ENCODE data around the gene POP7.
A peak's percentile ranks its signal among the peaks of the same experiment; 100 is the strongest.
"Not testable (repeated sequence)": the region's sequence is repeated elsewhere in the genome, so short reads cannot be mapped to it uniquely, and the experiment has no call there.

POP7 gene

DNA sequence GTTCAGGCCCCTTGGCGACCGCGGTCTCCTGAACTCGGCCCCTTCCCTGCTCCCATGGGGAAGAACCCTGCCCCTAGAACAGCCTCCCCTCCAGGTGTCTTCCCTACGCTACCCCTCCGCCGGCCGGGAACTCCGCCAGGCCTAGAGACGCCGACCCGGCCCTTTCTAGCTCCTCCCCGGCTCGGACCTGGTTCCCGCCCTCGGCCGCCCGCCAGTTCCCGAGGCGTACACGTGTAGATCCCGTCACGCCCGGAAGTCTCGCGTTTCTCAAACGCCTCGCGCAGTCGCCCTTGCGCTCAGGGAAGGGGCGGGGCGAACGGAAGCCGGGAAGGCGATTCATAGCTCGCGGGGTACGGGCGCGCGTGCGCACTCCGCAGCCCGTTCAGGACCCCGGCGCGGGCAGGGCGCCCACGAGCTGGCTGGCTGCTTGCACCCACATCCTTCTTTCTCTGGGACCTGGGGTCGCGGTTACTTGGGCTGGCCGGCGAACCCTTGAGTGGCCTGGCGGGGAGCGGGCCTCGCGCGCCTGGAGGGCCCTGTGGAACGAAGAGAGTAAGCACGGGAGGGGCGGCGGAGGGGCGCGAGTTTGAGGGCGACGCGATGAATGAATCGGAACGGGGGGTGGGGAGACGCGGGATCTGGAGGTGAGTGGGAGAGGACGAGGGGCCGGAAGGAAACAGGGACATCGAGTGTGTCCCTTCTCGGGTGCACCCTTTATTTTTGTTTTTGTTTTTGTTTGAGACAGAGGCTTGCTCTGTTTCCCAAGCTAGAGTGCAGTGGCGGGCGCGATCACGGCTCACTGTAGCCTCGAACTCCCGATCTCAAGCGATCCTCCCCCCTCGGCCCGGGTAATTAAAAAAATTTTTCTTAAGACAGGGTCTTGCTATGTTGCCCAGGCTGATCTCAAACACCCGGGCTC is at the start of gene POP7:
Gene POP7, plus strand, starts transcription at position 369 of the 919 bp plus-strand sequence. CDS start 710 bp downstream, outside the sequence.
- TF ChIP-seq, protein P1, sequence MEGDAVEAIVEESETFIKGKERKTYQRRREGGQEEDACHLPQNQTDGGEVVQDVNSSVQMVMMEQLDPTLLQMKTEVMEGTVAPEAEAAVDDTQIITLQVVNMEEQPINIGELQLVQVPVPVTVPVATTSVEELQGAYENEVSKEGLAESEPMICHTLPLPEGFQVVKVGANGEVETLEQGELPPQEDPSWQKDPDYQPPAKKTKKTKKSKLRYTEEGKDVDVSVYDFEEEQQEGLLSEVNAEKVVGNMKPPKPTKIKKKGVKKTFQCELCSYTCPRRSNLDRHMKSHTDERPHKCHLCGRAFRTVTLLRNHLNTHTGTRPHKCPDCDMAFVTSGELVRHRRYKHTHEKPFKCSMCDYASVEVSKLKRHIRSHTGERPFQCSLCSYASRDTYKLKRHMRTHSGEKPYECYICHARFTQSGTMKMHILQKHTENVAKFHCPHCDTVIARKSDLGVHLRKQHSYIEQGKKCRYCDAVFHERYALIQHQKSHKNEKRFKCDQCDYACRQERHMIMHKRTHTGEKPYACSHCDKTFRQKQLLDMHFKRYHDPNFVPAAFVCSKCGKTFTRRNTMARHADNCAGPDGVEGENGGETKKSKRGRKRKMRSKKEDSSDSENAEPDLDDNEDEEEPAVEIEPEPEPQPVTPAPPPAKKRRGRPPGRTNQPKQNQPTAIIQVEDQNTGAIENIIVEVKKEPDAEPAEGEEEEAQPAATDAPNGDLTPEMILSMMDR (IDR thresholded peaks at IDR 0.05; ENCODE audit: low read depth, low read length), result no peak
- Histone ChIP-seq H3K27me3 (ENCODE audit: insufficient read depth, low read depth, severe bottlenecking) (peaks cover 2% of the 10 kb centered on the region), H3K36me3 (peaks cover 24% of the 10 kb centered on the region), H3K27ac (peak within 1 kb of the TSS; percentile 93), H3K9me3 (ENCODE audit: severe bottlenecking) (no peaks in the 10 kb centered on the region), H3K4me3 (ENCODE audit: low read depth, low read length) (peak within 1 kb of the TSS; percentile 63)
- DNase-seq, result peak; percentile 98

DNA sequence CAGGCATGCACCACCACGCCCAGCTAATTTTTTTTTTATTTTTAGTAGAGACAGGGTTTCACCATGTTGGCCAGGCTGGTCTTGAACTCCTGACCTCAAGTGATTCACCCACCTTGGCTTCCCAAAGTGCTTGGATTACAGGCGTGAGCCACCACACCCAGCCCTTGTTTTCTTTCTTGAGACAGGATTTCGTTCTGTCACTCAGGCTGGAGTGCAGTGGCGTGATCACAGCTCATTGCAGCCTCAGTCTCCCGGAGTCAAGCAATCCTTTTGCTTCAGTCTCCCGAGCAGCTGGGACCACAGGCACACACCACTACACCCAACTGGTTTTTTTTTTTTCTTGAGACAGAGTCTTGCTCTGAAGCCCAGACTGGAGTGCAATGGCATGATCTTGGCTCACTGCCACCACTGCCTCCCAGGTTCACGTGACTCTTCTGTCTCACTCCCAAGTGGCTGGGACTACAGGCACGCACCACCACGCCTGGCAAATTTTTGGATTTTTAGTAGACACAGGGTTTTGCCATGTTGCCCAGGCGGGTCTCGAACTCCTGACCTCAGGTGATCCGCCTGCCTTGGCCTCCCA is 43.6 kb upstream of the POP7 start:
- DNase-seq; H3K9me3 ChIP-seq (ENCODE audit: severe bottlenecking); H3K36me3 ChIP-seq; H3K27me3 ChIP-seq (ENCODE audit: insufficient read depth, low read depth, severe bottlenecking); H3K27ac ChIP-seq; H3K4me3 ChIP-seq (ENCODE audit: low read depth, low read length): not testable (repeated sequence)

DNA sequence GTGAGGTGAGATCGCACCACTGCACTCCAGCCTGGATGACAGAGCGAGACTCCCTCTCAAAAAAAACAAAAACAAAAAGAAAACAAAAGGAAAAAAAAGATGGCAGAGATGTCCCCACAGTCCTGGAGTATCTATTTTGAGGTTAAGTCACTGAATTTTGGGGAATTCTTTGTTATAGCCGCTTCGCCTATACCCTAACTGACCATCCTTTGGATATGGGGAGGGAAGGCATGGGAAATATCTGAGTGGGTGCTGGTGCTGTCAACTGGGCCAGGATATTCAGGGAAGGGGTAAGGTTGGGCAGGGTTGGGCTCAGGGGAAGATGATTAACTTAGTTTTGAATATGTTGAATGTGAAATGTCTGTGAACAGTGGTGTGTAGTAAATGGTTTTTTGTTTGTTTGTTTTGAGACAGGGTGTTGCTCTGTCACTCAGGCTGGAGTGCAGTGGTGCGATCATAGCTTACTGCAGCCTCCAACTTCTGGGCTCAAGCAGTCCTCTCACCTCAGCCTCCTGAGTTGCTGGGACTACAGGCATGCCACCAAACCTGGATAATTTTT is 40.7 kb upstream of the POP7 start:
- no peak overlapping the region for H3K27ac ChIP-seq
- TF ChIP-seq, protein P1 (IDR thresholded peaks at IDR 0.05; ENCODE audit: low read depth, low read length), result no peak
- H3K36me3 ChIP-seq, result no peaks in the 10 kb centered on the region
- H3K4me3 ChIP-seq (ENCODE audit: low read depth, low read length), result no peak overlapping the region
- no peaks in the 10 kb centered on the region for H3K27me3 ChIP-seq (ENCODE audit: insufficient read depth, low read depth, severe bottlenecking)
- no peak for DNase-seq
- H3K9me3 ChIP-seq (ENCODE audit: severe bottlenecking), result no peaks in the 10 kb centered on the region

DNA sequence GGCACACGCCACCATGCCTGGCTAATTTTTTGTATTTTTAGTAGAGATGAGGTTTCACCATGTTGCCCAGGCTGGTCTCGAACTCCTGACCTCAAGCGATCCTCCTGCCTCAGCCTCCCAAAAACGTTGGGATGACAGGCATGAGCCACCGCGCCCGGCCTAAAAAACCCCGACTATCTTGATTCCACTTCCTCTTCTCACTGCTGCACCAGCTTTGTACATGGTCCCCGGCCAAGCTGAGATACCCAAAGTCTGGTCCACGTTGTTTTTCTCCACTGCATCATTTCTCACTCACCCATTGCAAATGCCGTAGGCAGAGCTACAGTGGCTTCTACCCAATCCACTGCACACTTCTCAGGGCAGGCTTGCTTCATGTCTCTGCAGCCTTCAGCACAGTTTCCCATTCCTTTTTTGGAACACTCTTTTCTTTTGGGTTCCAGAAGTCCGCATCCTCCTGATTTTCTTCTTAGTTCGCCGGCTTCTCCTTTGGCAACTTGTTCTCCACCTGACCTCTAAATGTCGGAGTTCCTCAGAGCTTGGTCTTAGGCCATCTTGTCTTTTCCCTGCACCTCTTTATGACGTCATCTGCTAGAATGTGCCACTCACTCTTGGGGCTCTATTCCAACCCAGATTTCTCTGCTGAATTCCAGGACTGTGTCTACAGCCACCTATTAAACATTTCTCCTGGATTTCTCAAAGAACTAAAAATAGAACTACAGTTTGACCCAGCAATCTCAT is 38.4 kb upstream of the POP7 start:
- Histone ChIP-seq H3K4me3 (ENCODE audit: low read depth, low read length) (no peak overlapping the region), H3K27ac (no peak overlapping the region), H3K36me3 (no peaks in the 10 kb centered on the region), H3K27me3 (ENCODE audit: insufficient read depth, low read depth, severe bottlenecking) (no peaks in the 10 kb centered on the region), H3K9me3 (ENCODE audit: severe bottlenecking) (no peaks in the 10 kb centered on the region)
- no peak for DNase-seq
- TF ChIP-seq, protein P1 (IDR thresholded peaks at IDR 0.05; ENCODE audit: low read depth, low read length), result no peak

DNA sequence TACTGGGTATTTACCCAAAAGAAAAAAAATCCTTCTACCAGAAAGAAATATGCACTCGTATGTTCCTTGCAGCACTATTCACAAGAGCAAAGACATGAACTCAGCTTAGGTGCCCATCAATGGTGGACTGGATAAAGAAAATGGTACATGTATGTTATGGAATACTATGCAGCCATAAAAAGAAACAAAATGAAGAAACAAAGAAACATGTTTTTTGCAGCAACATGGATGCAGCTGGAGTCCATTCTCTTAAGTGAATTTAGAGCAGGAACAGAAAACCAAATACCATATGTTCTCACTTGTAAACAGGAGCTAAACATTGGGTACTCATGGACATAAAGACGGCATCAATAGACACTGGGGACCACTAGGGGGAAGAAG is 37.9 kb upstream of the POP7 start:
- H3K9me3 ChIP-seq (ENCODE audit: severe bottlenecking), result no peaks in the 10 kb centered on the region
- H3K36me3 ChIP-seq, result no peaks in the 10 kb centered on the region
- TF ChIP-seq, protein P1 (IDR thresholded peaks at IDR 0.05; ENCODE audit: low read depth, low read length), result no peak
- DNase-seq, result no peak
- no peak overlapping the region for H3K4me3 ChIP-seq (ENCODE audit: low read depth, low read length)
- no peaks in the 10 kb centered on the region for H3K27me3 ChIP-seq (ENCODE audit: insufficient read depth, low read depth, severe bottlenecking)
- no peak overlapping the region for H3K27ac ChIP-seq

DNA sequence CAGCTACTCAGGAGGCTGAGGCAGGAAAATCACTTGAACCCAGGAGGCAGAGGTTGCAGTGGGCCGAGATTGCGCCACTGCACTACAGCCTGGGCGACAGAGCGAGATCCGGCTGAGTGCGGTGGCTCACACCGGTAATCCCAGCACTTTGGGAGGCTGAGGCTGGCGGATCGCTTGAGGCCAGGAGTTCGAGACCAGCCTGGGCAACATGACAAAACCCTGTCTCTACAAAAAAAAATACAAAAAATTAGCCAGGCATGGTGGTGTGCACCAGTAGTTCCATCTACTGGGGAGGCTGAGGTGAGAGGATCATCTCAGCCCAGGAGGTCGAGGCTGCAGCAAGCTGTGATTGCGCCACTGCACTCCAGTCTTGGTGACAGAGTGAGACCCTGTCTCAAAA is 36.8 kb upstream of the POP7 start:
- H3K27me3 ChIP-seq (ENCODE audit: insufficient read depth, low read depth, severe bottlenecking), result not testable (repeated sequence)

More for the DNA sequence above, 36.8 kb upstream of the POP7 start:
- not testable (repeated sequence) for H3K4me3 ChIP-seq (ENCODE audit: low read depth, low read length); H3K36me3 ChIP-seq; H3K27ac ChIP-seq; H3K9me3 ChIP-seq (ENCODE audit: severe bottlenecking); DNase-seq

All from WERI-Rb-1 (cell line).